ENCODE results near the gene HMX1.

- TF ChIP-seq EZH2 (IDR thresholded peaks at IDR 0.05; ENCODE audit: insufficient read depth, poor library complexity, severe bottlenecking) (no peak), EZH2phosphoT487 (IDR thresholded peaks at IDR 0.05; ENCODE audit: insufficient read depth, low read depth) (no peak)
Observed at GRCh38 chr4:8854016-8854415, 17.6 kb downstream of the HMX1 start.
